ENCODE measurements around the gene MAPK8.

DNA sequence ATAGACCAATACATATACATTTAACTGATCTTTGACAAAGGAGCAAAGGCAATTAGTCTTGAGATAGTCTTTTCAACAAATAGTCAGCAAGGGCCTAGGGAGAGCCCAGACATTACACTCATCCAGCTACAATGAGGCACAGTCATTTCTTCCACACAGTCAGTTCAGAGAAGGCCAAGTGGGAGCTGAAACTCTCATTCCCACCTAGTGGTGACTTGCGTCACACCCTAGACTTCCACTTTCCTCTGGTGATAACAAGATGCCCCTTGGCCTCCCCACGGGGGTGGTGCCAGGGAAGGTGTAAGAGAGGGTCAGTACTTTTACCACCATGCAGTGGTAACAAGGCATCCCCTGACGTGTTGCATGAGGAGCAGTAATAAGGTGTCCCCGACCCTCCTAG is 39.9 kb upstream of the MAPK8 start:
- TF ChIP-seq CREM (CRISPR knock-in tag; IDR thresholded peaks at IDR 0.05), result no peak
- TF ChIP-seq CBFB (CRISPR knock-in tag; IDR thresholded peaks at IDR 0.05; ENCODE audit: low read depth), result no peak
- TF ChIP-seq, protein P1, sequence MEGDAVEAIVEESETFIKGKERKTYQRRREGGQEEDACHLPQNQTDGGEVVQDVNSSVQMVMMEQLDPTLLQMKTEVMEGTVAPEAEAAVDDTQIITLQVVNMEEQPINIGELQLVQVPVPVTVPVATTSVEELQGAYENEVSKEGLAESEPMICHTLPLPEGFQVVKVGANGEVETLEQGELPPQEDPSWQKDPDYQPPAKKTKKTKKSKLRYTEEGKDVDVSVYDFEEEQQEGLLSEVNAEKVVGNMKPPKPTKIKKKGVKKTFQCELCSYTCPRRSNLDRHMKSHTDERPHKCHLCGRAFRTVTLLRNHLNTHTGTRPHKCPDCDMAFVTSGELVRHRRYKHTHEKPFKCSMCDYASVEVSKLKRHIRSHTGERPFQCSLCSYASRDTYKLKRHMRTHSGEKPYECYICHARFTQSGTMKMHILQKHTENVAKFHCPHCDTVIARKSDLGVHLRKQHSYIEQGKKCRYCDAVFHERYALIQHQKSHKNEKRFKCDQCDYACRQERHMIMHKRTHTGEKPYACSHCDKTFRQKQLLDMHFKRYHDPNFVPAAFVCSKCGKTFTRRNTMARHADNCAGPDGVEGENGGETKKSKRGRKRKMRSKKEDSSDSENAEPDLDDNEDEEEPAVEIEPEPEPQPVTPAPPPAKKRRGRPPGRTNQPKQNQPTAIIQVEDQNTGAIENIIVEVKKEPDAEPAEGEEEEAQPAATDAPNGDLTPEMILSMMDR (IDR thresholded peaks at IDR 0.05), result no peak
- TF ChIP-seq CREB1 (CRISPR knock-in tag; IDR thresholded peaks at IDR 0.05), result no peak
